ENCODE data around the gene LUZP1. TPM values are rescaled to one million over a fixed set of nuclear protein-coding genes. Genes with fewer than 3 reads are reported as not detected.

LUZP1 gene
- total RNA-seq, 1 experiment from 2014 or later: 43.4 TPM

DNA sequence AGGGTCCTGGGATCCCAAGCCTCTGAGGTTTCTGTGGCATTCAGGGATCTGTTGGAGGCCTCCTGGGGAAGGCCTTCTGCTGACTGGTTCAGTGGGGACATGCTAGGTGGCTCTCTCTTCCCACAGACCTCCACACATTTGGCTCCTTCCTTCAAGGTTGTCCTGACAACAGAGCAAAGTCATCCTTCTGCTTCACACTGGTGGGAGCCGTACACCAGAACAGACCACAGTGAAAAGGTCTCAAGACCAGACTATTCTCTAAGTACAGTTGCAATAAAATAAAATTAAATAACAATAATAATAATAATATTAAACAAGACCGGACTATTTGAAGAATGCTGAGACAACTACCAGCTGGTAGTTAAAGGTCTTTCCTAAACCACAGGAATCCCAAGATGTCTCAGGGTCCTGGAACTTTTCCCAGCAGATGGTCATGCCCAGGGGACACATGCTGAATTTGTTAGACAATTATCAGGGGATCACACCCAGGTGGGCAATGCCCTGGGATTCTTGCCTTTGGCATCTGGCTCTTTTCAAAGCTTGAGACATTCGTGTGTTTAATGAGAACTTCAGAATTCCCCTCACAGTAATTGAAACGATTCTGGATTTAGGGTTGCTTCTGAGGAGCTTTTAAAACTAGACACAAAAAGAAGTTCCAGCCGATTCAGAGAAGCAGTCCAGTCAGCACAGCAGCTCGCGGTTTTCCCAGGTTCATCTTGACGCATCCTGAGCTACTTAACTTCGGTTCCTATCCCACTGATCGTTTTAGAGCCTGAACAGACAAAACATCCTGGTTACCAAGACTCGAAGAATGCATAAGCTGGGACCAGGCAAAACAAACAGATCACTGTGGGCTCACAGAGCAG, 25.7 kb upstream of the LUZP1 start:
- TF ChIP-seq SOX15 (CRISPR knock-in tag; IDR thresholded peaks at IDR 0.05): no peak
- TF ChIP-seq, protein P1, sequence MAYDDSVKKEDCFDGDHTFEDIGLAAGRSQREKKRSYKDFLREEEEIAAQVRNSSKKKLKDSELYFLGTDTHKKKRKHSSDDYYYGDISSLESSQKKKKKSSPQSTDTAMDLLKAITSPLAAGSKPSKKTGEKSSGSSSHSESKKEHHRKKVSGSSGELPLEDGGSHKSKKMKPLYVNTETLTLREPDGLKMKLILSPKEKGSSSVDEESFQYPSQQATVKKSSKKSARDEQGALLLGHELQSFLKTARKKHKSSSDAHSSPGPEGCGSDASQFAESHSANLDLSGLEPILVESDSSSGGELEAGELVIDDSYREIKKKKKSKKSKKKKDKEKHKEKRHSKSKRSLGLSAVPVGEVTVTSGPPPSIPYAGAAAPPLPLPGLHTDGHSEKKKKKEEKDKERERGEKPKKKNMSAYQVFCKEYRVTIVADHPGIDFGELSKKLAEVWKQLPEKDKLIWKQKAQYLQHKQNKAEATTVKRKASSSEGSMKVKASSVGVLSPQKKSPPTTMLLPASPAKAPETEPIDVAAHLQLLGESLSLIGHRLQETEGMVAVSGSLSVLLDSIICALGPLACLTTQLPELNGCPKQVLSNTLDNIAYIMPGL (CRISPR knock-in tag; IDR thresholded peaks at IDR 0.05): no peak
- TF ChIP-seq, protein P2, sequence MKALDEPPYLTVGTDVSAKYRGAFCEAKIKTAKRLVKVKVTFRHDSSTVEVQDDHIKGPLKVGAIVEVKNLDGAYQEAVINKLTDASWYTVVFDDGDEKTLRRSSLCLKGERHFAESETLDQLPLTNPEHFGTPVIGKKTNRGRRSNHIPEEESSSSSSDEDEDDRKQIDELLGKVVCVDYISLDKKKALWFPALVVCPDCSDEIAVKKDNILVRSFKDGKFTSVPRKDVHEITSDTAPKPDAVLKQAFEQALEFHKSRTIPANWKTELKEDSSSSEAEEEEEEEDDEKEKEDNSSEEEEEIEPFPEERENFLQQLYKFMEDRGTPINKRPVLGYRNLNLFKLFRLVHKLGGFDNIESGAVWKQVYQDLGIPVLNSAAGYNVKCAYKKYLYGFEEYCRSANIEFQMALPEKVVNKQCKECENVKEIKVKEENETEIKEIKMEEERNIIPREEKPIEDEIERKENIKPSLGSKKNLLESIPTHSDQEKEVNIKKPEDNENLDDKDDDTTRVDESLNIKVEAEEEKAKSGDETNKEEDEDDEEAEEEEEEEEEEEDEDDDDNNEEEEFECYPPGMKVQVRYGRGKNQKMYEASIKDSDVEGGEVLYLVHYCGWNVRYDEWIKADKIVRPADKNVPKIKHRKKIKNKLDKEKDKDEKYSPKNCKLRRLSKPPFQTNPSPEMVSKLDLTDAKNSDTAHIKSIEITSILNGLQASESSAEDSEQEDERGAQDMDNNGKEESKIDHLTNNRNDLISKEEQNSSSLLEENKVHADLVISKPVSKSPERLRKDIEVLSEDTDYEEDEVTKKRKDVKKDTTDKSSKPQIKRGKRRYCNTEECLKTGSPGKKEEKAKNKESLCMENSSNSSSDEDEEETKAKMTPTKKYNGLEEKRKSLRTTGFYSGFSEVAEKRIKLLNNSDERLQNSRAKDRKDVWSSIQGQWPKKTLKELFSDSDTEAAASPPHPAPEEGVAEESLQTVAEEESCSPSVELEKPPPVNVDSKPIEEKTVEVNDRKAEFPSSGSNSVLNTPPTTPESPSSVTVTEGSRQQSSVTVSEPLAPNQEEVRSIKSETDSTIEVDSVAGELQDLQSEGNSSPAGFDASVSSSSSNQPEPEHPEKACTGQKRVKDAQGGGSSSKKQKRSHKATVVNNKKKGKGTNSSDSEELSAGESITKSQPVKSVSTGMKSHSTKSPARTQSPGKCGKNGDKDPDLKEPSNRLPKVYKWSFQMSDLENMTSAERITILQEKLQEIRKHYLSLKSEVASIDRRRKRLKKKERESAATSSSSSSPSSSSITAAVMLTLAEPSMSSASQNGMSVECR (CRISPR knock-in tag; IDR thresholded peaks at IDR 0.05; ENCODE audit: borderline replicate concordance): no peak
- TF ChIP-seq ATF1 (CRISPR knock-in tag; IDR thresholded peaks at IDR 0.05): no peak
- no peak for TF ChIP-seq E2F4 (CRISPR knock-in tag; IDR thresholded peaks at IDR 0.05; ENCODE audit: borderline replicate concordance, low read depth)
- DNase-seq (ENCODE audit: low spot score) (no peak), ATAC-seq (no peak)
- no peak overlapping the region for H3K4me3 Mint-ChIP-seq
- no peaks in the 10 kb centered on the region for H3K9me3 Mint-ChIP-seq
- CTCF ChIA-PET: interaction anchor here (1.6 kb wide), 1 partner anchor 10 kb away, joined by 10 read pairs; no protein-coding TSS in a partner anchor
- peaks cover 4% of the 10 kb centered on the region; the same call in 1 of the 2 replicates for H3K4me1 Mint-ChIP-seq
- H3K27ac Mint-ChIP-seq: no peak overlapping the region
- no peaks in the 10 kb centered on the region for H3K27me3 Mint-ChIP-seq (ENCODE audit: low read depth)
- H3K36me3 Mint-ChIP-seq: peaks cover 6% of the 10 kb centered on the region; the same call in 1 of the 2 replicates
- POLR2A ChIA-PET: interaction anchor here (0.7 kb wide), 1 partner anchor 50 kb away, joined by 7 read pairs; no protein-coding TSS in a partner anchor

GRCh38 chr1:23193391-23194118, 24.9 kb upstream of the LUZP1 start:
- Mint-ChIP-seq H3K9me3 (no peaks in the 10 kb centered on the region), H3K4me3 (no peak overlapping the region), H3K27ac (no peak overlapping the region), H3K4me1 (peaks cover 4% of the 10 kb centered on the region; the same call in 1 of the 2 replicates), H3K36me3 (peaks cover 6% of the 10 kb centered on the region; the same call in 1 of the 2 replicates), H3K27me3 (ENCODE audit: low read depth) (no peaks in the 10 kb centered on the region)
- CTCF ChIA-PET: interaction anchor here (0.6 to 1.6 kb wide), 3 partner anchors 9 to 777 kb away, joined by 3 to 10 read pairs (median 3); no protein-coding TSS in a partner anchor
- DNase-seq (ENCODE audit: low spot score) (no peak), ATAC-seq (no peak)
- POLR2A ChIA-PET: no interaction called here
- TF ChIP-seq EMX1 (CRISPR knock-in tag; IDR thresholded peaks at IDR 0.05): no peak
- TF ChIP-seq TEAD4 (CRISPR knock-in tag; IDR thresholded peaks at IDR 0.05): no peak
- TF ChIP-seq ZNF219 (CRISPR knock-in tag; IDR thresholded peaks at IDR 0.05; ENCODE audit: borderline replicate concordance): no peak
- TF ChIP-seq, protein P3, sequence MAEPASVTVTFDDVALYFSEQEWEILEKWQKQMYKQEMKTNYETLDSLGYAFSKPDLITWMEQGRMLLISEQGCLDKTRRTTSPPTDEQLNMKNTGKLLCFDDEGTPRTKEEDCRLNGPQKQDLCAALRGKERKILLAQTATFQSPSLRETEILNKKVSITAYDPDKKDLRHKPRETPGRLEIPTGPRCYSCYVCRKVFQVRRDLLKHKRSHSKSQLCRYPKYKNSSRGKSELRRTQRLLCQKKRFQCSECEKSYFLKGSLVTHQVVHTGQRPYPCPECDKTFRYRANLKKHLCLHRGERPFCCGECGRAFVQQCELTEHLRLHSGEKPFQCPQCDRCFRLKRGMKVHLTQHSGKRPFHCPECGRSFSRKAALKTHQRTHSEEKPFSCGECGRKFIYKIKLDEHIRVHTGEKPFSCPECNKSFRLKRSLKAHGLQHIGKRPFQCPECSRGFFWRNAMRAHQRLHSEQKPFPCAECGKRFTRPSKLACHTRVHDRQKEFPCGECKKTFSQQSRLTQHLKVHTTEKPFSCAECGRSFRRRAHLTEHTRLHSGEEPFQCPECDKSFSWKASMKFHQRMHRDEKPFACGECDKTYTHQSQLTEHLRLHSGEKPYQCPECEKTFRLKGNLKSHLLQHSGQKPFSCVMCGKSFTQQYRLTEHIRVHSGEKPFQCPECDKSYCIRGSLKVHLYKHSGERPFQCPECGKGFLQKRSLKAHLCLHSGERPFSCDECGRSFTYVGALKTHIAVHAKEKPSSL (CRISPR knock-in tag; conservative IDR thresholded peaks at IDR 0.05): no peak
- TF ChIP-seq OVOL2 (CRISPR knock-in tag; IDR thresholded peaks at IDR 0.05; ENCODE audit: borderline replicate concordance): no peak
- no peak for TF ChIP-seq MLX (CRISPR knock-in tag; IDR thresholded peaks at IDR 0.05)
- no peak for TF ChIP-seq CREM (CRISPR knock-in tag; IDR thresholded peaks at IDR 0.05)
- TF ChIP-seq ZNF281 (CRISPR knock-in tag; IDR thresholded peaks at IDR 0.05): no peak
- TF ChIP-seq, protein P4, sequence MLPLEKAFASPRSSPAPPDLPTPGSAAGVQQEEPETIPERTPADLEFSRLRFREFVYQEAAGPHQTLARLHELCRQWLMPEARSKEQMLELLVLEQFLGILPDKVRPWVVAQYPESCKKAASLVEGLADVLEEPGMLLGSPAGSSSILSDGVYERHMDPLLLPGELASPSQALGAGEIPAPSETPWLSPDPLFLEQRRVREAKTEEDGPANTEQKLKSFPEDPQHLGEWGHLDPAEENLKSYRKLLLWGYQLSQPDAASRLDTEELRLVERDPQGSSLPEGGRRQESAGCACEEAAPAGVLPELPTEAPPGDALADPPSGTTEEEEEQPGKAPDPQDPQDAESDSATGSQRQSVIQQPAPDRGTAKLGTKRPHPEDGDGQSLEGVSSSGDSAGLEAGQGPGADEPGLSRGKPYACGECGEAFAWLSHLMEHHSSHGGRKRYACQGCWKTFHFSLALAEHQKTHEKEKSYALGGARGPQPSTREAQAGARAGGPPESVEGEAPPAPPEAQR (CRISPR knock-in tag; IDR thresholded peaks at IDR 0.05): no peak
- no peak for TF ChIP-seq RORB (CRISPR knock-in tag; IDR thresholded peaks at IDR 0.05)
- TF ChIP-seq GRHL2 (CRISPR knock-in tag; IDR thresholded peaks at IDR 0.05; ENCODE audit: insufficient replicate concordance, severe bottlenecking): no peak
